ENCODE measurements around the gene DISC1. TPM values are rescaled to one million over a fixed set of nuclear protein-coding genes. Genes with fewer than 3 reads are reported as not detected.
A peak's percentile ranks its signal among the peaks of the same experiment; 100 is the strongest.
"Not testable (repeated sequence)": the region's sequence is repeated elsewhere in the genome, so short reads cannot be mapped to it uniquely, and the experiment has no call there.

The DISC1 gene
- total RNA-seq, 1 experiment from 2014 or later, result 2.1 TPM

DNA sequence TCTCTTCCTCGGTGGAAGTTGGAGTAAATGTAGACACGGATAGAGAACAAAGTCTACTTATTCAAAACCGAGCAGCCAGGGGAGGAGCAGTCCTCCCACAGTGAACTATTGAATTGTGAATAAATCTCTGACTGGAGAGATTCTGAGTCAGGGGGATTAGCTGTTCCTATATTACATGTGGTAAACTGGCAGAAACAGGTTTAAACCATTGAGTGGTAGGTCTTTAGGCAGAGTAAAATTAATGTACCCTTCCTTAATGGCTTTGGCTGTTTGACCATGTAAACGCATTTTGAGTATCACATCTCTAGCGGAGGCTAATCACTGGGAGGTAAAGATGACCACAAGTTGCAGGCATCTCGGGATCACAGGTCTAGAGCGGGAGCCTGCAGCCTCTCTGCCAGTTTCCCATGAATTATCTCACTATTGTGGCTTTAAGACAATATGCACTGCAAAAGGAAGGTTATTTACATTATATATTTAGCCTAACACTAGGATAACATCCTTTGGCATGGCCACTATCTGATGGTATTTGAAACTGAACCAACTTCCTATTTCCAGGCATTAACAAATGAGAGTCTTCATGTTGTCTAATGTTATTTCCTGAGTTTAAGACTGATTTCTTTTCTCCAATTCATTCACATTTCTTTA lies 7.9 kb upstream of the DISC1 start:
- no TSS peak for BruUV-seq (replicated peaks)
- H3K9me3 Mint-ChIP-seq (ENCODE audit: unreplicated experiment), result no peaks in the 10 kb centered on the region
- no peak overlapping the region for H3K27ac Mint-ChIP-seq (ENCODE audit: low read depth, unreplicated experiment)
- no peak for DNase-seq (ENCODE audit: unreplicated experiment)
- intact Hi-C loops (cut with micrococcal nuclease), result no loop called here
- H3K4me1 Mint-ChIP-seq (ENCODE audit: insufficient read depth, unreplicated experiment), result no peaks in the 10 kb centered on the region
- TF ChIP-seq, protein P1, sequence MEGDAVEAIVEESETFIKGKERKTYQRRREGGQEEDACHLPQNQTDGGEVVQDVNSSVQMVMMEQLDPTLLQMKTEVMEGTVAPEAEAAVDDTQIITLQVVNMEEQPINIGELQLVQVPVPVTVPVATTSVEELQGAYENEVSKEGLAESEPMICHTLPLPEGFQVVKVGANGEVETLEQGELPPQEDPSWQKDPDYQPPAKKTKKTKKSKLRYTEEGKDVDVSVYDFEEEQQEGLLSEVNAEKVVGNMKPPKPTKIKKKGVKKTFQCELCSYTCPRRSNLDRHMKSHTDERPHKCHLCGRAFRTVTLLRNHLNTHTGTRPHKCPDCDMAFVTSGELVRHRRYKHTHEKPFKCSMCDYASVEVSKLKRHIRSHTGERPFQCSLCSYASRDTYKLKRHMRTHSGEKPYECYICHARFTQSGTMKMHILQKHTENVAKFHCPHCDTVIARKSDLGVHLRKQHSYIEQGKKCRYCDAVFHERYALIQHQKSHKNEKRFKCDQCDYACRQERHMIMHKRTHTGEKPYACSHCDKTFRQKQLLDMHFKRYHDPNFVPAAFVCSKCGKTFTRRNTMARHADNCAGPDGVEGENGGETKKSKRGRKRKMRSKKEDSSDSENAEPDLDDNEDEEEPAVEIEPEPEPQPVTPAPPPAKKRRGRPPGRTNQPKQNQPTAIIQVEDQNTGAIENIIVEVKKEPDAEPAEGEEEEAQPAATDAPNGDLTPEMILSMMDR (IDR thresholded peaks at IDR 0.05; ENCODE audit: unreplicated experiment), result no peak
- ChIA-PET POLR2A (no interaction called here), CTCF (interaction anchor here (1.4 to 2.6 kb wide), 2 partner anchors 13 to 28 kb away, joined by 4 to 11 read pairs; no protein-coding TSS in a partner anchor)
- no peak overlapping the region for H3K4me3 Mint-ChIP-seq (ENCODE audit: unreplicated experiment)
- peaks cover 91% of the 10 kb centered on the region for H3K27me3 Mint-ChIP-seq (ENCODE audit: insufficient read depth, unreplicated experiment)
- H3K36me3 Mint-ChIP-seq (ENCODE audit: insufficient read depth, unreplicated experiment), result no peaks in the 10 kb centered on the region

DNA sequence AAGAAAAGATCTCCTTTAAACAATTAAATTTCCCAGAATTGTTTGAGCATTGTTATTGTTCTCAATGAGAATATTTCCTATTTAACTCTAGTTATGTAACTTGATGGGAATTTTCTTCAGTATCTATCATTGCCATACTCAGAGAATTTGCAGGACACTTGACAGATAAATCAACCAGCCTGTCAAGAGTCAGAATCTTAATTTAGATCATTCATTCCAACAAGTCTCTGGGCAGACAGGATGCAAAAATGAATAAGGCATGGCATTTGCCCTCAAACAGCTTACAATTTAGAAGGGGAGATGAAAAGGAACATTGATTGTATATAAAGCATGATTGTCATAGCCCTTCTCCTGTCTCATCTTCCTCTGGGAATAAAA lies 7.3 kb upstream of the DISC1 start:
- no peaks in the 10 kb centered on the region for H3K4me1 Mint-ChIP-seq (ENCODE audit: insufficient read depth, unreplicated experiment)
- TF ChIP-seq, protein P1 (IDR thresholded peaks at IDR 0.05; ENCODE audit: unreplicated experiment), result no peak
- H3K36me3 Mint-ChIP-seq (ENCODE audit: insufficient read depth, unreplicated experiment), result no peaks in the 10 kb centered on the region
- POLR2A ChIA-PET, result no interaction called here
- H3K27me3 Mint-ChIP-seq (ENCODE audit: insufficient read depth, unreplicated experiment), result peaks cover 91% of the 10 kb centered on the region
- intact Hi-C loops (cut with micrococcal nuclease), result no loop called here
- no peaks in the 10 kb centered on the region for H3K9me3 Mint-ChIP-seq (ENCODE audit: unreplicated experiment)
- no peak overlapping the region for H3K4me3 Mint-ChIP-seq (ENCODE audit: unreplicated experiment)
- CTCF ChIA-PET, result interaction anchor here (0.6 to 1.4 kb wide), 2 partner anchors 13 to 675 kb away, joined by 3 to 4 read pairs; no protein-coding TSS in a partner anchor
- H3K27ac Mint-ChIP-seq (ENCODE audit: low read depth, unreplicated experiment), result no peak overlapping the region
- DNase-seq (ENCODE audit: unreplicated experiment), result no peak
- no TSS peak for BruUV-seq (replicated peaks)

DNA sequence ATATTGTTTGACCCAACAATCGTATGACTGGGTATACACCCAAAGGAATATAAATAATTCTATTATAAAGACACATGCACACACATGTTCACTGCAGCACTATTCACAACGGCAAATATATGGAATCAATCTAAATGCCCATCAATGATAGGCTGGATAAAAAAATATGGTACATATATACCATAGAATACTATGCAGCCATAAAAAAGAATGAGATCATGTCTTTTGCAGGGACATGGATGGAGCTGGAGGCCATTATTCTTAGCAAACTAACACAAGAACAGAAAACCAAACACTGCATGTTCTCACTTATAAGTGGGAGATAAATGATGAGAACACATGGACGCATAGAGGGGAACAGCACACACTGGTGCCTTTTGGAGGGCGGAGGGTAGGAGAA lies 1.5 kb upstream of the DISC1 start:
- Mint-ChIP-seq H3K4me1 (ENCODE audit: insufficient read depth, unreplicated experiment) (peaks cover 12% of the 10 kb centered on the region), H3K27me3 (ENCODE audit: insufficient read depth, unreplicated experiment) (peaks cover 45% of the 10 kb centered on the region)
- DNase-seq (ENCODE audit: unreplicated experiment); H3K27ac Mint-ChIP-seq (ENCODE audit: low read depth, unreplicated experiment); H3K36me3 Mint-ChIP-seq (ENCODE audit: insufficient read depth, unreplicated experiment); intact Hi-C loops (cut with micrococcal nuclease); H3K4me3 Mint-ChIP-seq (ENCODE audit: unreplicated experiment); BruUV-seq (replicated peaks); H3K9me3 Mint-ChIP-seq (ENCODE audit: unreplicated experiment): not testable (repeated sequence)
- ChIA-PET POLR2A (interaction anchor here (0.6 to 1.2 kb wide), 2 partner anchors 231 to 287 kb away, joined by 3 to 4 read pairs; partner anchors contain the start of genes EXOC8 and SPRTN), CTCF (interaction anchor here (0.6 kb wide), 2 partner anchors 1445 to 1761 kb away, joined by 3 to 4 read pairs; no protein-coding TSS in a partner anchor)

DNA sequence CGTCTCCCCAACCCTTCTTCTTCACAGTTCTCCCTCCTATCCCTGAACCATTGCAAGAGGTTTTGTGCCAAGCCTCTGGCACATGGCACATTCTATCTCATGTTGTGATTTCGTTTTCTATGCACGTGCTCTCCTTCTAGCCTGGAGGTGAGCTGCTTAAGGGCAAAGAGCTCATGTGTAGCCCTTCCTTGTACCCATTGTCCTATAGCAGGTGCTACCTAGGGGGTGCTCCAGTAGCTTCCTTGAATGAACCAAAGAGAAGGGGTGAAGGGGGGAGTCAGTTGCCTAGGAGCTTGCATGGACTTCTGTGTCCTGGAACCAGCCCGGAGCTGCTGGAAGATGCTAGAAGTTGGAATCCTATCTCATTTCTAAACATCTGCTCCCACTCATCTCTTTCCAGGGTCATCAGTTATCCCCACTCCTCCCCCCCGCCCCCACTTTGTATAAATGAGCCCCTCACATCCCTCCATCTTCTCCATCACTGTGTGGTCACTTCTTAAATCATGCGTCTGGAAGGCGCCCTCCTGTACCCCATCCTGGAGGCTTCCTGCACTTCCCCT lies 535 bp upstream of the DISC1 start:
- DNase-seq (ENCODE audit: unreplicated experiment), result no peak
- TF ChIP-seq, protein P1 (IDR thresholded peaks at IDR 0.05; ENCODE audit: unreplicated experiment), result no peak
- CTCF ChIA-PET, result interaction anchor here (0.6 to 1.0 kb wide), 2 partner anchors 131 to 1841 kb away, joined by 3 to 4 read pairs; no protein-coding TSS in a partner anchor
- no TSS peak for BruUV-seq (replicated peaks)
- peak overlapping the region; percentile 60 for H3K27ac Mint-ChIP-seq (ENCODE audit: low read depth, unreplicated experiment)
- POLR2A ChIA-PET, result interaction anchor here (0.6 to 1.2 kb wide), 2 partner anchors 42 to 288 kb away, joined by 3 to 4 read pairs; partner anchors contain the start of genes EXOC8 and SPRTN
- H3K4me3 Mint-ChIP-seq (ENCODE audit: unreplicated experiment), result peak overlapping the region; percentile 74
- H3K9me3 Mint-ChIP-seq (ENCODE audit: unreplicated experiment), result no peaks in the 10 kb centered on the region
- peaks cover 4% of the 10 kb centered on the region for H3K36me3 Mint-ChIP-seq (ENCODE audit: insufficient read depth, unreplicated experiment)
- H3K27me3 Mint-ChIP-seq (ENCODE audit: insufficient read depth, unreplicated experiment), result peaks cover 35% of the 10 kb centered on the region
- peaks cover 12% of the 10 kb centered on the region for H3K4me1 Mint-ChIP-seq (ENCODE audit: insufficient read depth, unreplicated experiment)
- intact Hi-C loops (cut with micrococcal nuclease), result no loop called here

Data from MCF 10A (cell line).